ENCODE measurements around the gene ZRANB3. TPM values are rescaled to one million over a fixed set of nuclear protein-coding genes. Genes with fewer than 3 reads are reported as not detected.

The ZRANB3 gene
- total and polyA plus RNA-seq, 2 experiments from 2014 or later, result 3.6 to 10.4 TPM

GRCh38 chr2:135142323-135142722 lies 388.7 kb downstream of the ZRANB3 start:
- H3K4me1 ChIP-seq (ENCODE audit: insufficient read depth), result no peaks in the 10 kb centered on the region
- H3K4me3 ChIP-seq, result no peak overlapping the region
- WGBS (ENCODE audit: low lambda C conversion rate, missing lambda C conversion rate), result 100% methylated on average over 1 of the region's 1 CpG
- no peak overlapping the region for H3K4me2 ChIP-seq
- H4K20me1 ChIP-seq (ENCODE audit: insufficient read depth, poor library complexity, severe bottlenecking), result no peaks in the 10 kb centered on the region
- H3K36me3 ChIP-seq (replicated peaks; ENCODE audit: insufficient read depth, low read depth), result no peaks in the 10 kb centered on the region
- no peak overlapping the region for H2AFZ ChIP-seq
- H3K27ac ChIP-seq, result no peak overlapping the region
- TF ChIP-seq EZH2phosphoT487 (IDR thresholded peaks at IDR 0.05; ENCODE audit: low read depth, severe bottlenecking, unreplicated experiment) (no peak), EZH2 (IDR thresholded peaks at IDR 0.05; ENCODE audit: borderline replicate concordance) (no peak)
- TF ChIP-seq, protein P1, sequence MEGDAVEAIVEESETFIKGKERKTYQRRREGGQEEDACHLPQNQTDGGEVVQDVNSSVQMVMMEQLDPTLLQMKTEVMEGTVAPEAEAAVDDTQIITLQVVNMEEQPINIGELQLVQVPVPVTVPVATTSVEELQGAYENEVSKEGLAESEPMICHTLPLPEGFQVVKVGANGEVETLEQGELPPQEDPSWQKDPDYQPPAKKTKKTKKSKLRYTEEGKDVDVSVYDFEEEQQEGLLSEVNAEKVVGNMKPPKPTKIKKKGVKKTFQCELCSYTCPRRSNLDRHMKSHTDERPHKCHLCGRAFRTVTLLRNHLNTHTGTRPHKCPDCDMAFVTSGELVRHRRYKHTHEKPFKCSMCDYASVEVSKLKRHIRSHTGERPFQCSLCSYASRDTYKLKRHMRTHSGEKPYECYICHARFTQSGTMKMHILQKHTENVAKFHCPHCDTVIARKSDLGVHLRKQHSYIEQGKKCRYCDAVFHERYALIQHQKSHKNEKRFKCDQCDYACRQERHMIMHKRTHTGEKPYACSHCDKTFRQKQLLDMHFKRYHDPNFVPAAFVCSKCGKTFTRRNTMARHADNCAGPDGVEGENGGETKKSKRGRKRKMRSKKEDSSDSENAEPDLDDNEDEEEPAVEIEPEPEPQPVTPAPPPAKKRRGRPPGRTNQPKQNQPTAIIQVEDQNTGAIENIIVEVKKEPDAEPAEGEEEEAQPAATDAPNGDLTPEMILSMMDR (IDR thresholded peaks at IDR 0.05; ENCODE audit: poor library complexity), result no peak
- H3K79me2 ChIP-seq, result no peaks in the 10 kb centered on the region
- peaks cover 11% of the 10 kb centered on the region for H3K9me3 ChIP-seq (ENCODE audit: low read depth)
- H3K27me3 ChIP-seq, result no peaks in the 10 kb centered on the region
- DNase-seq (ENCODE audit: low spot score), result no peak
- no peaks in the 10 kb centered on the region for H3K9me2 ChIP-seq (replicated peaks; ENCODE audit: insufficient read depth)

DNA sequence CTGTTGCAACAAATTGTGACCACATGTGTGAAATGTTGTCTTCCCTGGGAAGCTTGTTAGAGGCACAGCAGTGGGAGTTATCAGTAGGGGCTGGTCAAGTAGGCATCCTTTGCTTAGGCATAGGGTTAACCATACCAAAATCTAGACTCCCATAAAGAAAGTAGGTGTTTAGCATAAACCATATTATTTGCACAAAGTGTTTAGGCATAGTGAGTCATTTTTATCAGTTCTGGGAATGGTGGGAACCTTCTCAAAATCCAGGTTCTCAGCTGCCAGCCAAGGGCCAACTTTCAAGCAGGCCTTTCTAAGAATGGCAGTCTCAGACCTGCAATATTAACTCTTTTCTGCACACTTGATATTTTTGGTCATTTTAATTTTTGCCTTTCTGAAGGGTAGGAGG lies 390.4 kb downstream of the ZRANB3 start:
- Histone ChIP-seq H4K20me1 (ENCODE audit: insufficient read depth, poor library complexity, severe bottlenecking) (no peaks in the 10 kb centered on the region), H3K36me3 (replicated peaks; ENCODE audit: insufficient read depth, low read depth) (peaks cover 4% of the 10 kb centered on the region), H3K4me3 (no peak overlapping the region), H3K9me2 (replicated peaks; ENCODE audit: insufficient read depth) (no peaks in the 10 kb centered on the region), H2AFZ (no peak overlapping the region), H3K27ac (no peak overlapping the region), H3K4me1 (ENCODE audit: insufficient read depth) (no peaks in the 10 kb centered on the region), H3K9me3 (ENCODE audit: low read depth) (peaks cover 11% of the 10 kb centered on the region), H3K27me3 (no peaks in the 10 kb centered on the region), H3K79me2 (no peaks in the 10 kb centered on the region), H3K4me2 (no peak overlapping the region)
- TF ChIP-seq EZH2phosphoT487 (IDR thresholded peaks at IDR 0.05; ENCODE audit: low read depth, severe bottlenecking, unreplicated experiment) (no peak), EZH2 (IDR thresholded peaks at IDR 0.05; ENCODE audit: borderline replicate concordance) (no peak)
- TF ChIP-seq, protein P1 (IDR thresholded peaks at IDR 0.05; ENCODE audit: poor library complexity), result no peak
- no peak for DNase-seq (ENCODE audit: low spot score)

DNA sequence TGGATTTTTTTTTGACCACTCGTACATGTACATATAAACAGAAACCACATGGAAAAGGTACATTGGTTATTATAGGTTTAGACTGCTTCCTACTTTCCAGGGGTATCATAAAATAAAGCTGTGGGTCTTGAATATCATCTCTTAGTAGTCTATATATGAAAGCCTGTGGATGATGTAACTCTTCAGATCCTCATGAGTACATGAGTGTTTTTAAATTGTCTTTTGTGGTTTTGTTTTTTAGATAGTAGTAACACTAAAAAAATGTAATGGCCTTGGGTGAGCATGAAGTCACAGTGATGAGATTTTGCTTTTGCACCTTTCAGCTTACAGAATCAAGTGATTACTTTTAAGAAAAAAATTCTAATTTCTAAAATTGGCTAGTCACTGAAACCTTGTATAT lies 398.7 kb downstream of the ZRANB3 start:
- no peak overlapping the region for H3K27ac ChIP-seq
- H3K36me3 ChIP-seq (replicated peaks; ENCODE audit: insufficient read depth, low read depth), result peaks cover 5% of the 10 kb centered on the region
- H3K9me2 ChIP-seq (replicated peaks; ENCODE audit: insufficient read depth), result no peaks in the 10 kb centered on the region
- TF ChIP-seq EZH2 (IDR thresholded peaks at IDR 0.05; ENCODE audit: borderline replicate concordance), result no peak
- no peak for TF ChIP-seq EZH2phosphoT487 (IDR thresholded peaks at IDR 0.05; ENCODE audit: low read depth, severe bottlenecking, unreplicated experiment)
- TF ChIP-seq, protein P1 (IDR thresholded peaks at IDR 0.05; ENCODE audit: poor library complexity), result no peak
- H3K4me2 ChIP-seq, result no peak overlapping the region
- 86% methylated on average over 1 of the region's 1 CpG for WGBS (ENCODE audit: low lambda C conversion rate, missing lambda C conversion rate)
- H3K9me3 ChIP-seq (ENCODE audit: low read depth), result no peaks in the 10 kb centered on the region
- no peaks in the 10 kb centered on the region for H3K79me2 ChIP-seq
- H2AFZ ChIP-seq, result no peak overlapping the region
- no peak overlapping the region for H3K4me3 ChIP-seq
- H3K27me3 ChIP-seq, result no peaks in the 10 kb centered on the region
- no peaks in the 10 kb centered on the region for H4K20me1 ChIP-seq (ENCODE audit: insufficient read depth, poor library complexity, severe bottlenecking)
- H3K4me1 ChIP-seq (ENCODE audit: insufficient read depth), result no peaks in the 10 kb centered on the region
- DNase-seq (ENCODE audit: low spot score), result no peak

DNA sequence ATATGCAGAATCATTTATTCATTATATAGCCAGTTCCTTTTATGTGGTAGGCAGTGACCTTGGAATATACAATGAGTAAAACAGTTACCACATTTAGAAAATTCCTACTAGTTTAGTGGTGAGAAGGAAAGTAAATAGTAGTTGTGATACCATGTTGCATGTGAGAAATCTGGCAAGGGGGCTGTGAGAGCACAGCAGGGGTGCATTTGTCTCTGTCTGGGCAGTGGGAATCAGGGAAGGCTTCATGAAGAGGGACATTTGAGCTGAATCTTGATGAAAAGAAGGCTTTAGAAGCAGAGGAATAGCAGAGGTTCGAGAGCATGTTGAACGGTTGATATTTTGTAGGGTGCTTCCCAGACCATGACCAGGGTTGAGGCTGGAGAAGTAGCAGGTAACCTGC lies 400.3 kb downstream of the ZRANB3 start:
- Histone ChIP-seq H3K36me3 (replicated peaks; ENCODE audit: insufficient read depth, low read depth) (peaks cover 2% of the 10 kb centered on the region), H3K9me2 (replicated peaks; ENCODE audit: insufficient read depth) (no peaks in the 10 kb centered on the region), H3K4me1 (ENCODE audit: insufficient read depth) (no peaks in the 10 kb centered on the region), H3K4me3 (no peak overlapping the region), H2AFZ (no peak overlapping the region), H3K27me3 (no peaks in the 10 kb centered on the region), H3K4me2 (no peak overlapping the region), H4K20me1 (ENCODE audit: insufficient read depth, poor library complexity, severe bottlenecking) (no peaks in the 10 kb centered on the region), H3K79me2 (no peaks in the 10 kb centered on the region), H3K9me3 (ENCODE audit: low read depth) (no peaks in the 10 kb centered on the region), H3K27ac (no peak overlapping the region)
- no peak for DNase-seq (ENCODE audit: low spot score)
- TF ChIP-seq EZH2 (IDR thresholded peaks at IDR 0.05; ENCODE audit: borderline replicate concordance), result no peak
- TF ChIP-seq, protein P1 (IDR thresholded peaks at IDR 0.05; ENCODE audit: poor library complexity), result no peak
- TF ChIP-seq EZH2phosphoT487 (IDR thresholded peaks at IDR 0.05; ENCODE audit: low read depth, severe bottlenecking, unreplicated experiment), result no peak
- WGBS (ENCODE audit: low lambda C conversion rate, missing lambda C conversion rate), result 69% methylated on average over 2 of the region's 2 CpGs

Measured in hepatocyte (in vitro differentiated cells).